ENCODE results near the gene PAM.
A peak's percentile ranks its signal among the peaks of the same experiment; 100 is the strongest.

Gene PAM

GRCh38 chr5:102933316-102933715 lies 178.2 kb downstream of the PAM start:
- Histone ChIP-seq H3K4me1 (ENCODE audit: control insufficient read depth, insufficient read depth, low read length, poor library complexity, severe bottlenecking) (no peaks in the 10 kb centered on the region), H3K9me3 (ENCODE audit: control insufficient read depth, low read length) (no peaks in the 10 kb centered on the region)
- WGBS, 2 experiments (ENCODE audit: insufficient coverage in 2 of 2) = 88 to 100% methylated on average over 1 of the region's 1 CpG

GRCh38 chr5:102933721-102934459 lies 178.8 kb downstream of the PAM start:
- Histone ChIP-seq H3K4me3 (ENCODE audit: extremely low read depth, insufficient read depth, low read length, poor library complexity, severe bottlenecking) (no peak overlapping the region), H3K36me3 (ENCODE audit: control insufficient read depth, insufficient read depth, low read length) (peaks cover 35% of the 10 kb centered on the region), H3K4me1 (ENCODE audit: control insufficient read depth, insufficient read depth, low read length, poor library complexity, severe bottlenecking) (no peaks in the 10 kb centered on the region), H3K9me3 (ENCODE audit: control insufficient read depth, low read length) (no peaks in the 10 kb centered on the region), H3K27ac (ENCODE audit: low read depth, low read length, severe bottlenecking) (no peak overlapping the region)
- 86 to 90% methylated on average over 1 to 2 of the region's 6 CpGs for WGBS, 2 experiments (ENCODE audit: insufficient coverage in 2 of 2)

More at GRCh38 chr5:102933316-102933715, 178.2 kb downstream of the PAM start:
- peaks cover 35% of the 10 kb centered on the region for H3K36me3 ChIP-seq (ENCODE audit: control insufficient read depth, insufficient read depth, low read length)
- no peak overlapping the region for H3K27ac ChIP-seq (ENCODE audit: low read depth, low read length, severe bottlenecking)
- H3K4me3 ChIP-seq (ENCODE audit: extremely low read depth, insufficient read depth, low read length, poor library complexity, severe bottlenecking) = no peak overlapping the region

- Histone ChIP-seq H3K36me3 (ENCODE audit: control insufficient read depth, insufficient read depth, low read length) (peaks cover 26% of the 10 kb centered on the region), H3K4me3 (ENCODE audit: extremely low read depth, insufficient read depth, low read length, poor library complexity, severe bottlenecking) (no peak overlapping the region), H3K9me3 (ENCODE audit: control insufficient read depth, low read length) (no peaks in the 10 kb centered on the region), H3K27ac (ENCODE audit: low read depth, low read length, severe bottlenecking) (no peak overlapping the region), H3K4me1 (ENCODE audit: control insufficient read depth, insufficient read depth, low read length, poor library complexity, severe bottlenecking) (no peaks in the 10 kb centered on the region)
- no CpG with 5 or more reads among the region's 2 CpGs for WGBS, 2 experiments (ENCODE audit: insufficient coverage in 2 of 2)
These were observed 182.8 kb downstream of the PAM start for GRCh38 chr5:102937894-102938293.

GRCh38 chr5:102941111-102941510 lies 186.0 kb downstream of the PAM start:
- Histone ChIP-seq H3K9me3 (ENCODE audit: control insufficient read depth, low read length) (no peaks in the 10 kb centered on the region), H3K4me1 (ENCODE audit: control insufficient read depth, insufficient read depth, low read length, poor library complexity, severe bottlenecking) (no peaks in the 10 kb centered on the region), H3K4me3 (ENCODE audit: extremely low read depth, insufficient read depth, low read length, poor library complexity, severe bottlenecking) (no peak overlapping the region), H3K36me3 (ENCODE audit: control insufficient read depth, insufficient read depth, low read length) (peaks cover 25% of the 10 kb centered on the region), H3K27ac (ENCODE audit: low read depth, low read length, severe bottlenecking) (no peak overlapping the region)
- WGBS, 2 experiments (ENCODE audit: insufficient coverage in 2 of 2) = 89 to 95% methylated on average over 5 of the region's 5 CpGs

- Histone ChIP-seq H3K36me3 (ENCODE audit: control insufficient read depth, insufficient read depth, low read length) (peaks cover 55% of the 10 kb centered on the region), H3K9me3 (ENCODE audit: control insufficient read depth, low read length) (no peaks in the 10 kb centered on the region), H3K4me1 (ENCODE audit: control insufficient read depth, insufficient read depth, low read length, poor library complexity, severe bottlenecking) (no peaks in the 10 kb centered on the region), H3K27ac (ENCODE audit: low read depth, low read length, severe bottlenecking) (no peak overlapping the region), H3K4me3 (ENCODE audit: extremely low read depth, insufficient read depth, low read length, poor library complexity, severe bottlenecking) (no peak overlapping the region)
These were observed 191.3 kb downstream of the PAM start for GRCh38 chr5:102946414-102946813.

- Histone ChIP-seq H3K36me3 (ENCODE audit: control insufficient read depth, insufficient read depth, low read length) (peaks cover 61% of the 10 kb centered on the region), H3K9me3 (ENCODE audit: control insufficient read depth, low read length) (no peaks in the 10 kb centered on the region), H3K27ac (ENCODE audit: low read depth, low read length, severe bottlenecking) (no peak overlapping the region), H3K4me3 (ENCODE audit: extremely low read depth, insufficient read depth, low read length, poor library complexity, severe bottlenecking) (no peak overlapping the region), H3K4me1 (ENCODE audit: control insufficient read depth, insufficient read depth, low read length, poor library complexity, severe bottlenecking) (no peaks in the 10 kb centered on the region)
- WGBS, 2 experiments (ENCODE audit: insufficient coverage in 2 of 2) = 86 to 92% methylated on average over 1 to 2 of the region's 2 CpGs
These were observed 191.9 kb downstream of the PAM start for GRCh38 chr5:102946971-102947370.

GRCh38 chr5:102955488-102955887 lies 200.4 kb downstream of the PAM start:
- no peaks in the 10 kb centered on the region for H3K9me3 ChIP-seq (ENCODE audit: control insufficient read depth, low read length)
- no peak overlapping the region for H3K4me3 ChIP-seq (ENCODE audit: extremely low read depth, insufficient read depth, low read length, poor library complexity, severe bottlenecking)
- peaks cover 25% of the 10 kb centered on the region for H3K36me3 ChIP-seq (ENCODE audit: control insufficient read depth, insufficient read depth, low read length)
- no peak overlapping the region for H3K27ac ChIP-seq (ENCODE audit: low read depth, low read length, severe bottlenecking)
- peaks cover 9% of the 10 kb centered on the region for H3K4me1 ChIP-seq (ENCODE audit: control insufficient read depth, insufficient read depth, low read length, poor library complexity, severe bottlenecking)
- 29% methylated on average over 1 of the region's 1 CpG; no CpG with 5 or more reads in 1 of the 2 experiments for WGBS, 2 experiments (ENCODE audit: insufficient coverage in 2 of 2)

GRCh38 chr5:102956599-102956998 lies 201.5 kb downstream of the PAM start:
- peaks cover 19% of the 10 kb centered on the region for H3K36me3 ChIP-seq (ENCODE audit: control insufficient read depth, insufficient read depth, low read length)
- H3K27ac ChIP-seq (ENCODE audit: low read depth, low read length, severe bottlenecking) = no peak overlapping the region
- no peaks in the 10 kb centered on the region for H3K9me3 ChIP-seq (ENCODE audit: control insufficient read depth, low read length)
- no peak overlapping the region for H3K4me3 ChIP-seq (ENCODE audit: extremely low read depth, insufficient read depth, low read length, poor library complexity, severe bottlenecking)
- peaks cover 9% of the 10 kb centered on the region for H3K4me1 ChIP-seq (ENCODE audit: control insufficient read depth, insufficient read depth, low read length, poor library complexity, severe bottlenecking)
- WGBS, 2 experiments (ENCODE audit: insufficient coverage in 2 of 2) = no CpG with 5 or more reads among the region's 2 CpGs

GRCh38 chr5:102957141-102957540 lies 202.0 kb downstream of the PAM start:
- H3K36me3 ChIP-seq (ENCODE audit: control insufficient read depth, insufficient read depth, low read length) = peaks cover 14% of the 10 kb centered on the region
- no peak overlapping the region for H3K27ac ChIP-seq (ENCODE audit: low read depth, low read length, severe bottlenecking)
- 100% methylated on average over 1 of the region's 3 CpGs; no CpG with 5 or more reads in 1 of the 2 experiments for WGBS, 2 experiments (ENCODE audit: insufficient coverage in 2 of 2)
- no peak overlapping the region for H3K4me3 ChIP-seq (ENCODE audit: extremely low read depth, insufficient read depth, low read length, poor library complexity, severe bottlenecking)
- peaks cover 9% of the 10 kb centered on the region for H3K4me1 ChIP-seq (ENCODE audit: control insufficient read depth, insufficient read depth, low read length, poor library complexity, severe bottlenecking)
- no peaks in the 10 kb centered on the region for H3K9me3 ChIP-seq (ENCODE audit: control insufficient read depth, low read length)

GRCh38 chr5:102958481-102959011 lies 203.4 kb downstream of the PAM start:
- Histone ChIP-seq H3K27ac (ENCODE audit: low read depth, low read length, severe bottlenecking) (peak overlapping the region; percentile 96), H3K4me1 (ENCODE audit: control insufficient read depth, insufficient read depth, low read length, poor library complexity, severe bottlenecking) (peaks cover 9% of the 10 kb centered on the region), H3K9me3 (ENCODE audit: control insufficient read depth, low read length) (no peaks in the 10 kb centered on the region), H3K4me3 (ENCODE audit: extremely low read depth, insufficient read depth, low read length, poor library complexity, severe bottlenecking) (no peak overlapping the region), H3K36me3 (ENCODE audit: control insufficient read depth, insufficient read depth, low read length) (peaks cover 5% of the 10 kb centered on the region)
- WGBS, 2 experiments (ENCODE audit: insufficient coverage in 2 of 2) = 100% methylated on average over 1 of the region's 1 CpG; no CpG with 5 or more reads in 1 of the 2 experiments

GRCh38 chr5:102959055-102959454 lies 203.9 kb downstream of the PAM start:
- peaks cover 9% of the 10 kb centered on the region for H3K4me1 ChIP-seq (ENCODE audit: control insufficient read depth, insufficient read depth, low read length, poor library complexity, severe bottlenecking)
- H3K36me3 ChIP-seq (ENCODE audit: control insufficient read depth, insufficient read depth, low read length) = peaks cover 7% of the 10 kb centered on the region
- H3K4me3 ChIP-seq (ENCODE audit: extremely low read depth, insufficient read depth, low read length, poor library complexity, severe bottlenecking) = no peak overlapping the region
- WGBS, 2 experiments (ENCODE audit: insufficient coverage in 2 of 2) = no CpG with 5 or more reads among the region's 1 CpG
- H3K27ac ChIP-seq (ENCODE audit: low read depth, low read length, severe bottlenecking) = peak overlapping the region; percentile 96
- no peaks in the 10 kb centered on the region for H3K9me3 ChIP-seq (ENCODE audit: control insufficient read depth, low read length)
